NCI-H187 treated with DMSO at 0.1 percent for 48 hours (cell line): ENCODE data around the gene NME8.

ENCODE experiments used
- DNase-seq: peaks from one replicate; lab custom pipeline; 2025; lab: John Stamatoyannopoulos, UW

Gene NME8

GRCh38 chr7:37933018-37933566 is 84.7 kb downstream of the NME8 start:
- no peak for DNase-seq

DNA sequence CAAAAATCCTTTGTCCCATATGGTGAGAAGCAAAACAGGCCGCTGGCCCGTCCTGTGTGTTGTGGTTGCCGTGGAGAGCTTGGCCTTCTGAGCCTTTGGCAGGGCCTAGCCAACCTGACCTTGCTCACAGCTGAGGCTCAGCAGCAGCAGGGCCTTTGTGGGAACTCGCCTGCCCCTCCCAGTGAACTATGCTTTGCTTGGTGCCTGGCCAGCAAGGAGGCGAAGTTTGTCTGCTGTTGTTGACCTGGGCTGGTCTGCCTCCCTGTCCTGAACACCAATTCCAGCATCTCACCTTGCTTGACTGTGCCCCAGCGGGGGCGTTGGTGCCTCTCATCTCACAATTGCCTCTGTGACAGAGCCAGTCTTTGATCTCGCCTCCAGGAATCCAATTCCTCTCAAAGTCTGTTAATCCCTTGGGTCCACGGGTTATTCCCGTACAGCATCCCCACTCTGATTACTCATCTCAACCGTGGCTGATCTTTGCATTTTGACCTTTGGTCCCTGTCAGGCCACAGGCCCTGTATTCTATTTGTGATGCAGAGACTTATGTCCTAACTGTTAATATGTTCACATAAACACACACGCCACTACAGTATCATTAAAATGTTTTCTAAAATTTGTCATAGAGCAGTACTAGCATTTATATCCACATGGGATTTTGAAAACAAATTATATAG is 94.7 kb downstream of the NME8 start:
- no peak for DNase-seq

- no peak for DNase-seq
Observed at GRCh38 chr7:37943905-37944736, 95.7 kb downstream of the NME8 start.

DNA sequence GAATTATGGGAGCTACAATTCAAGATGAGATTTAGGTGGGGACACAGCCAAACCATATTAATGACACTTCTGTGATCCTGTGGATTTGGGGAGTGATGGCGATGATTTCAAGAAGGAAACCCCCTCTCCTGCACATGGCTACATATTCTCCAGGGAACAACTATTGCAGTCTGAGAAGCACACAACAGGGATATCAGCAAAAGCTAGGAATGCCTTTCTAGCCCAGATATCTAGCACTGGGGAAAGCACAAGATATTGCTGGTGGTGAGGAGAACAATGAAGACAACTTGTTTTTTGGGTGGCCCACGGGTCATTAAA is 96.3 kb downstream of the NME8 start:
- no peak for DNase-seq

DNA sequence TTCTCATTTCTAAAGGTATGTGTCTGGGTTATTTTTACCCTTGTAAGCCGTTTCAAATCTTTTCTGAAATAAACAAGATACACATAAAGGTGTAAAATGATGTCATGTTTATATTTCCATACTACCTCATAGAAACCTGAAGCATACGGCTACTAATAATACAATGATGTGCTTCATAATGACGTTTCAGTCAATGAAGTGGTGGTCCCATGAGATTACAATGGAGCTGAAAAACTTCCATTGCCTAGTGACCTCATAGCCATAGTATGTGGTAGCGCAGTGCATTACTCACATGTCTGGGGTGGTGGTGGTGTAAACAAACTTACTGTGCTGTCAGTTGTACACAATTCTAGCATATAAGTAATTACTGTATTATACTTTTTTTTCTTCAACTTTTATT is 96.9 kb downstream of the NME8 start:
- DNase-seq, result no peak

- DNase-seq, result no peak
Observed at GRCh38 chr7:37947138-37947940, 98.9 kb downstream of the NME8 start.

GRCh38 chr7:37947941-37948210 is 99.5 kb downstream of the NME8 start:
- no peak for DNase-seq
